GM12864 (cell line): ENCODE measurements around the gene FAM131C.
"Not testable (repeated sequence)": the region's sequence is repeated elsewhere in the genome, so short reads cannot be mapped to it uniquely, and the experiment has no call there.

Source experiments
- DNase-seq: peaks from one replicate; pipeline ENCODE4 v3.0.0-alpha.2; 2011; ENCODE audit warnings: low read depth
- H3K4me3 ChIP-seq: 2 replicates; pipeline ENCODE4 v1.5.1; 2011; ENCODE audit warnings: mild to moderate bottlenecking, low read depth, low read length, control low read depth
- CTCF ChIP-seq: IDR thresholded peaks from 2 replicates; pipeline ENCODE4 v1.5.1; 2011; ENCODE audit warnings: low read depth, mild to moderate bottlenecking, moderate library complexity, low read length, control low read depth, inconsistent platforms; ENCODE audit errors: missing control alignments

FAM131C gene

GRCh38 chr1:16028237-16029002 is 45.0 kb downstream of the FAM131C start:
- no peak for DNase-seq
- H3K4me3 ChIP-seq, result no peak overlapping the region
- no peak for TF ChIP-seq CTCF

- H3K4me3 ChIP-seq, result no peak overlapping the region
Observed at GRCh38 chr1:16026723-16027484, 46.5 kb downstream of the FAM131C start.

GRCh38 chr1:16026302-16026701 is 47.1 kb downstream of the FAM131C start:
- not testable (repeated sequence) for H3K4me3 ChIP-seq, DNase-seq

More at GRCh38 chr1:16026723-16027484, 46.5 kb downstream of the FAM131C start:
- TF ChIP-seq CTCF, result no peak
- DNase-seq, result no peak

GRCh38 chr1:16023050-16023653 is 50.3 kb downstream of the FAM131C start:
- TF ChIP-seq CTCF, result no peak
- no peak for DNase-seq
- no peak overlapping the region for H3K4me3 ChIP-seq

- no peak for TF ChIP-seq CTCF
- DNase-seq, result no peak
- no peak overlapping the region for H3K4me3 ChIP-seq
Observed at GRCh38 chr1:16022393-16022792, 51.1 kb downstream of the FAM131C start.

GRCh38 chr1:16021681-16022080 is 51.8 kb downstream of the FAM131C start, which contains the start of gene CLCNKA:
CLCNKA (plus strand) TSS chr1:16022036; CDS start chr1:16022620, 584 bp downstream.
- H3K4me3 ChIP-seq, result no peak within 1 kb of the TSS
- no peak for DNase-seq
- no peak for TF ChIP-seq CTCF

GRCh38 chr1:16020878-16021277 is 52.6 kb downstream of the FAM131C start:
- H3K4me3 ChIP-seq, DNase-seq: not testable (repeated sequence)
